GM19324 (cell line): ENCODE measurements around the gene RANBP17.

ENCODE experiments used
- ATAC-seq: cut with Tn5 transposase; IDR thresholded peaks from one replicate; pipeline ENCODE4 v1.9.1; 2021; ENCODE audit warnings: mild to moderate bottlenecking, moderate library complexity; ENCODE audit not compliant: unreplicated experiment, low FRiP score

RANBP17 gene

DNA sequence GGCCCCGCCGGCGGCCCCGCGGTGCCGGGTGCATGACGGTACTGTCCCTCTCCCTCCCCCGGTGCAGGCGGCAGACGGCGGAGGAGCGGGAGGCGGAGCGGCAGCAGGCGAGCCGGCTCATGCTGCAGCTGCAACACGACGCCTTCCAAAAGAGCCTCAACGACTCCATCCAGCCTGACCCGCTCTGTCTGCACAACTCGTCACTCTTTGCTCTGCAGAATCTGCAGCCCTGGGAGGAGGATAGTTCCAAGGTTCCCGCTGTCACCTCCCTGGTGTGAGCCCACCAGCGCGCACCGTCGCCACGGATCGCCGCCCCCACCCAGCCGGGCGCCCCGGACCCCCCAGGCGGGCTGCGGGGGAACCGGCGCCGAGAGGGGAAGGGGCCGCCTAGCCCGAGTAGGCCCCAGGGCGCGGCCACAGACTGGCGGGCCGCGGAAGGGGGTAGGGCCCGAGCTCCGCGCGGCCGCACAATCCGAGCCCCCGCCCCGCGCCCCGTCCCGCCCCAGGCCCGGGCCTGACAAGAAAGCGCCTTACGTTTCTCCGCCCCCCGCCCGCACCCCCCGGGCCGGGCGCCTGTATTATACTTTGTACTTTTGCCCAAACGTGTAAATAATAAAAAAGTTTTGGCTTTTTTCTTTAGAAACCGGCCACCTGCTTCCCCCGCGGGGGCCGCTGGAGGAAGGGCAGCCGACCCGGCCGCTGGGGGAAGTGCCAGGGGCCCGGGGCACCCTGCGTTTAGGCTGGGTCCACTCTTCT, 449.7 kb downstream of the RANBP17 start:
- no peak for ATAC-seq

DNA sequence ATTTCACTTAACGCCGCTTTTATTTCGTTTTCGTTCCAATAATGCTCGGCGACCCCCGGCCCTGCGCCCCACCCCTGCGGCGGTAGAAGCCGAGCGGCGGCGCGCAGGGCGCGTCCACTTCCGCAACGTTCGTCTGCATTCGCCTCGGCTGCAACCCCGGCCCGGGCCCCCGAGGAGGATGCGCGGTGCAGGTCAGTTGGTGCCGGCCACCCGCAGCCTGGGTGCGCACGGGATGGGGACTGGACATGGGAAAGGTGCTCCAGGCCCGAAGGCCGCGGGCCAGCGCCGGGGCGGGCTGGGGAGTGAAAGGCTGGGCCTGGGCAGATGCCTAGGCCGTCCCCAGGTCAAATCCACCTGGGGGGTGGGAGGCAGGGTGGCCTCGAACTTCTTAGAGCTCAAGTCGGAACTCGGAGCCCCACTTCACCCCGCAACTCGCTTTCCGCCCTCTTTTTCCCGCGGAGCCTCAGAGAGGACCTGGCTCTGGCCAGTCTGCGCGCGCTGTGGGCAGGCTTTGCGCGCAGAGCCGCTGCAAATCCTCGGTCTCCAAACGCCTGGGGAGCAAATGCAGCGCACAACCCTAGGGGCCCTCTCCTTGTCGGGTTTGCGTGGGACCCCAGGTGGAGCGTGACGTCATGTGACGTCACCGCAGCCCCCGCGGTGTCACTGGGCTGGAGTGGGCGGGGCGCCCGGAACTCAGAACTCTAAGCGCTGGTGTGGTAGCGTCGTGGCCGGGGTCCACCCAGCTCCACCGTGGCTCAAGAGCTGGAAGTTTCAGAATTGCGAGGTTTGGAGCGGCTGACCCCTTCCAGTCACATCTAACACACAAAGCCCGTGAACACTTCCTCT, 450.5 kb downstream of the RANBP17 start:
- ATAC-seq, result no peak

DNA sequence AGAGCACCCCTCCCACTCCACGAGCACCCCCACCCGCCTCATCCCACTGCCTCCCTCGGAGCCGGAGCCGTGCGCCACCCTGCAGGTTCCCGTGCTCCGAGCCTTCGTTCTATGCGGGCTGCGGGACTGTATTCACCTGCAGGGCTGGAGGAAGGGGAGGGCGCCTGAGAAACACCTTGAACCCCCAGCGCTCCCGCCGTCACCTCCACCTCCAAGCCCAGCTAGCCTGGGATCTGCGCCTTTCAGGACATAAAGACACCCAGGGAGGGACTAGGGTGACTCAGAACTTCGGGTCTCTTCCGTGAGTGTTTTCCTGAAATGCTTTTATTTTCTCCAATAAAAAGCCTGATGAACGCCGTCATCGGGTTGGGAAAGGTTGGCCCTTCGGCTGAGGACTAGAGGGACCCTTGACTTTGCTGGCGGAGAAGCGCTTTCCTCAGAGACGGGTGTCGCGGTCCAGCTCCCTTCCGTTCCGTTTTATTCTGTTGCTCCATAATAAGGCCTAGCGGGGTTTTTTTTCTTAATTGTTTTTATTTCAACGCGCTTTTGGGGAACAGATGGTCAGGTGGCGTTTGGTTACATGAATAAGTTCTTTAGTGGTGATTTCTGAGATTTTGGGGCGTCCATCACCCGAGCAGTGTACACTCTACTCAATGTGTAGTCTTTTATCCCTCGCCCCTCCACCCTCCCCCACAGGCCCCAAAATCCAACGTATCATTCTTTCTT, 451.8 kb downstream of the RANBP17 start:
- no peak for ATAC-seq

DNA sequence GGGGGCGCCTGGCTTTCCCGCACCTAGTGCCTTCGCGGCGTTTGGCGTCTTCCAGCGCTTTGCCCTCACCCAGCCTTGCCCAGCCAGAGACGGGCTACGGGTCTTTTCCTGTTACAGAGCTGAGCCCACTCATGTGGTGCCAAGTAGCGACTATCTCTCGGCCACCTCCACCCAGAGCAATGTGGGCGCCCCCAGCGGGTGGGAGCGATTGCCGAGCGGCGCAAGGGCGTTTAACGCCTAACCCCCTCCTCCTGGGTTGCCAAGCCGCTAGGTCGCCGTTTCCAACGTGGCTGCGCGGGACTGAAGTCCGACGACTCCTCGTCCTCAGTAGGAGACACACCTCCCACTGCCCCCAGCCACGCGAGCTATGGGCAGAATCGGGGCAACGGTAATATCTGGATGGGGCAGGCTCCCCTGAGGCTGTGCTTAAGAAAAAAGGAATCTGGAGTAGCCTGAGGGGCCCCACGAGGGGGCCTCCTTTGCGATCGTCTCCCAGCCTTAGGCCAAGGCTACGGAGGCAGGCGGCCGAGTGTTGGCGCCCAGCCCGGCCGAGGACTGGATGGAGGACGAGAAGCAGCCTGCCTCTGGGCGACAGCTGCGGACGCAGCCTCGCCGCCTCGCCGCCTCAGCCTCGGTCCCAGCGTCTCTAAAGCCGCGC, 453.0 kb downstream of the RANBP17 start:
- ATAC-seq, result no peak

DNA sequence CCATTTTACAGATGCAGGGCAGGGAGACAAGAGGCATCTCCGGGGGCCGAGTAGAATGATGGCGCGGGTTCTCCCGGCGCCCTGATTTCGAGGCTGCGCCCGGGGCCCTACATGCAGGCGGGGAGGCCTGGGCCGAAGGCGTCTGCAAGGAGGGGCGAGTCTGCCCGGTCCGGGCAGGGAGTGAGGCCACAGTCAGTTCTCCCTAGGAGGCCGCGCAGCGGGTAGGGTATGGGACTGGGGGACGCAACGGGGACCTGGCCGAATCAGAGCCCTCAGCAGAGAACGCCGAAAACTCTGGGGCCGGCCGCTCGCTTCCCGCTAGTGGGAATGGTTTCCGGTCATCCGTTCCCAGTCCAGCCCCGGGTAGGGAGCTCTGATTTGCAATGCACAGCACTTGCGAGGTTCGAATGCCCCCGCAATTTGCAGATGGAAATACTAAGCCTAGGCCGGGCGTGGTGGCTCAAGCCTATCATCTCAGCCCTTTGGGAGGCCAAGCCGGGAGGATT, 453.6 kb downstream of the RANBP17 start:
- ATAC-seq, result no peak

DNA sequence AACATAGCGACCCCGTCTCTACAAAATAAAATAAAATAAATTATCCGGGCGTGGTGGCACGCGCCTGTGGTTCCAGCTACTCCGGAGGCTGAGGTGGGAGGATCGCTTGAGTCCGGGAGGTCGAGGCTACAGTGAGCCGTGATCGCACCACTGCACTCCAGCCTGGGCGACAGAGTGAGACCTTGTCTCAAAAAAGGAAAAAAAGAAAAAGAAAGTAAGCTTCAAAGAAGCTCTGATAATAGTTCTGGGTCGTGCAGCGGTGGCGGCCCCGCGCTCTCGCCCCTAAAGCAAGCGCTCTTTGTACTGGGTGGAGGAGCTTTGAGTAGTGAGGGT, 454.1 kb downstream of the RANBP17 start:
- ATAC-seq, result no peak

DNA sequence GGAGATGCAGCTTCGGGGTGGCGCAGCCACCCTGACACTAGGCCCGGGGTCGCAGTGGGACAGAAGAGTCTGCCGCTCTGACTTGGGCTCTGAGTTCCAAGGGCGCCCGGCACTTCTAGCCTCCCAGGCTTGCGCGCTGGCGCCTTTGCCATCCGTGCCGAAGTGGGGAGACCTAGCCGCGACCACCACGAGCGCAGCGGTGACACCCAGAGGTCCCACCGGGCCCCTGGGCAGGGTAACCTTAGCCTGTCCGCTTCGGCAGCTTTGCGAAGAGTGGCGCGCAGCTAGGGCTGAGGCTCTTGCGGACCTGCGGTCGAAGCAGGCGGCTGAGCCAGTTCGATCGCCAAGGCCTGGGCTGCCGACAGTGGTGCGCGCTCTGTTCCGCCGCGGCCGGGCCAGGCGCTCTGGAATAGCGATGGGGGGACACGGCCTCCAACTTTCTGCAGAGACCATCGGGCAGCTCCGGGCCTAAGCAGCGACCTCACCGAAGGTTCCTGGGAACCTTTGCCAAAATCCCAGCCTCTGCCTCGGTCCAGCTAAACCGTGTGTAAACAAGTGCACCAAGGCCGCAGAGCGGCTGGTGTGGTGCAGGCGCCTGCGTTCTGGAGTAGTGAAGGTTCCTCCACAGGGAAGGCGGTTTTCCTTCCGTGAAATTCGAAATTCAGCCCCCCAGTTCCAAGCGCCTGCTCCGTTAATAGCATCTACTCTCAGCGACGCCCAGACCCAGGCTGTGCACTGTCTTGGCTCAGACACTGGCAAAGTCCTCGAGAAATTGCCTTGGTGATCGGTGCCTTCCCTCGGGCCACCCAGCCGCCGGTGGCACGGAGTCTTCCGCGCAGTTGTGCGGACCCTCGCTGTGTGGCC, 454.7 kb downstream of the RANBP17 start:
- ATAC-seq, result no peak

DNA sequence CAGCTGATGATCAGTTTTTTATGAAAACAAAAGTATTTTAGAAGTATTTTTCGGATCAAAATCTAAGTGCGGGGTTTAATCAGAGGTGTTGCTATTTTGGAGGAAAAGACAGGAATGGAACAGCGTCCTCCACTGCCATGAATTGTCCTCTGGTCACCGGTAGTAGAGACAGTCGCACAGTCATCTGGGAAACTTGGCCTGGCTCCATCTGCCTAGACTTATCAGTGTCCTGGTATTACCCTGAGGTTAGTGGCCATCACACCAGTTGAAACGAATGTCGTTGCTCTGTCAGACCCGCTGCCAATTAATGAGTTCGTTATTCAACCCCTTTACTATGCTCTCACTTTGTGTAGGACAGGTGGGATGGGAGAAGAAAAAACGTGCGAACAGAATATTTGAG, 455.4 kb downstream of the RANBP17 start:
- ATAC-seq, result no peak

DNA sequence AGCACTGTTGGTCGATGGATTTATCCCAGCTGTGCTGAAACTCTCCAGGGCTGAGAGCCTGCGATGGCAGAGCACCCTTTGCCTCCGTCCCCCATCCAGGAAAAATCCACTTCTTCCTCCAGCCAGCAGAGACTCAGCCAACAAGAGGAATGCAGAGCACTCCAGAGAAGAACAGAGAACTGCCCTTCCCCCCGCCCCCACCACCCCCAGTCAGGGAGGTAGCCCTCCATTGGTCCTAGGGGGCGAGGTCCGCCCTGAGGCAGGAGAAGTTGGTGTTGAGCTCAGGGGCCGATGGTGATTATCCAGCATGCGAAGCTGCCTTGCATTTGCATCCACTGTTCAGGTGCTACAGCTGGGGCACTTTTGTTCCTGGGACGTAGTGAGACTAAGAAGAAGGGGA, 456.2 kb downstream of the RANBP17 start:
- no peak for ATAC-seq

DNA sequence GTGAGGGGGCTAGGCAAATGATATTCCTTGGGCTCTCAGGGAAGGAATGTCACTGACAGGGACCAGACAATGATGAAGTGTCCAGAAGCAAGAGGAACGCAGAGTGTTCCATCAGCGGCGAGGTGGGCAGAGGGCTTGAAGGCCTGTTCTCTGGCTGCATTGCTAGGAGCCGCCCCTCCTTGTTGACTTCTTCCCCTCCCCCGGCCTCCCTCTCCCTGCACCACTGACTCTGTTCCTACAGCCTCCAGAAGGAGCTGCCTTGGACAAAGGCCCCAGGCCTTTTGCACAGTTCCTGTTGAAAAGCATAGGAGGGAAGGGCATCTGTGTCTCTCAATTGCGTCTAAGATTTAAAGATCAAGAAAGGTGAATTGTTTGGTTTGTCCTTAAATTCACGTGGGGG, 459.6 kb downstream of the RANBP17 start:
- no peak for ATAC-seq

DNA sequence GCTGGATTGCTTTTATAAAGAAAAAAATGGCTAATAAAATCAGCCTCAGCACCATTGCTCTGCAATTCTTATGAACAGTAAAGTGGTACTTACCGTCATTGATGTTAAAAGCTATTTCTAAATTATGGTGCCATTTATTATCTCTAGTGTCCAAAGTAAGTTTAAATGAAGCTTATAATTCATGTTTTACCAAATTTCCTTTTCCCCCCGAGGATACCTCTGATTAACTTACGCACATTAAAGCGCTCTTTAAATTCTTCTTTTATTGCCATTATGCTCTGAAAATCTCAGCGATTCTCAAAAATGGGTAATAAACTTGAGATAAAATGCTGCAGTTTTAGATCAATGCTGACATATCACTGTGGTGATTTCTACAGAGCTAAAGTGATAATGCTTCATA, 460.7 kb downstream of the RANBP17 start:
- no peak for ATAC-seq

DNA sequence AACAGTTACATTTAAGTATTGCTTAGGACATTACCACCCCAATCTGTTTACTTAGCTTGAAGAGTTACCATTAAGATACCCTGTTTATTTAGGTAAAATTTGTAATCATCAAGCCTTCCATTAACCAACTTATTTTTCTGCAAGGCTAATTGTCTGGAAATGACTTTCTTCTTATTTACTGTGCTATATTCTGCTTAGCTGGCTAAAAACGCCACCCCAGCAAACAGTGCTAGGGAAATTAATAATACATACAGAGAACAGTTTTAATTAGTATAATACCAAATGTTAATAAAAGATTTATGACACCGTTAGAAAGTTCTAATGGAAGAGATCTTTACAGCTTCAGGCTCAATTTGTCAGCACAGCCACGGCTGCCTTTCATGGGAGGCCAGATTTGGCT, 461.2 kb downstream of the RANBP17 start:
- ATAC-seq, result no peak

DNA sequence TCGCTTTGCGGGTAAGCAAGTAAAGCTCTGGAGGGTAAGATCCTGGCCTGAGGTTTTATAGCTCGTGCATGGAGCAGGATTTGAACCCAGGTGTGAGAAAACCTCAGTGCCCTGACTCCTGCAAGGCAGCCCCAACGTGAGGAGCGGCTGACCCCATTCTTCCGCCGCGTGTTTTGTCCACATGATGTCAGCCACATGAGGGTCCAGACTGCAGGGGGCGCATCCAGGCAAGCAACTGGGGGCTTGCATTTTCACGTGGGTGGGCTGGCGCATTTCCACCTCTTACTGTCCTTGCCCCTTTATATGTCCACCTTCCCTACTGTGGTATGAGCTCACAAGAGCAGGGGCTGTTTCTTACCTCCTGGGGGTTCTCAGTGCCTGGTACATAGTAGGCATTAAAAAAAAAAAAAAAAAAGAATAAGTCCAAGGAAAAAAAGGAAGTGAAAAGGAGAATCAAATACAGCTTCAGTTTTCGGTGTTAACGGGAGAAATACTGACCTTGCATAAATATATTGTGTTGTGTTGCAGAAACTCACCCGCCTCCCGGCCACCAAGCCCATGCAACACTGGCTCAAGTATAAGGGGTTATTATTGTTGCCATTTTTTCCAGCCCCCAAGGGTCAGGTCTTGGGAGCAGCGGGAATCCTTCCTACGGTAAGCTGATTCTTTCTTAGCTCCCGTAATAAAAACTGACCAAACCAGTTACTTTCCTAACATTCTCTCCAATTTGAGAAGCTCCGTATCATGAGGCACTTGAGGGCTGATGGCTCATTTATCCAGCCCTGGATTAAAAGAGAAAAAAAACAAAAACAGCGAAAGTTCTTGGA, 462.2 kb downstream of the RANBP17 start:
- no peak for ATAC-seq

DNA sequence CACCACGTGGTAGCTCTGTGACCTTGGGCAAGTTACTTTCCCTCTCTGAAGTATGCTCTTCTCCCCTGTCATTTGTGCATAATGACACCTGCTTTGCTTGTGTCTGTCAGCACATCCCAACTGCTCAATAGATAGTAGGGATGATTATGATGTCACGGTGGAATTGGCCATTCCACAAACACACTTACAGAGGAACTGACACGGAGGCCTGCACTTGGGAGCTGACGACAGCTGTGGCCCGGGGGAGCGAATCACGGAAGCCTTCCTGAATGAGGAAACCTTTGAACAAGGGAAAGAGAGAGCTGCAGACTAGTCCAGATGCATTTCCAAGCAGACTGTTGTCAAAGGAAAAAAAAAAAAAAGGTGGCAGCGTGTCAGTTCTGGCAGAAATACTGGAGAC, 468.2 kb downstream of the RANBP17 start:
- no peak for ATAC-seq

DNA sequence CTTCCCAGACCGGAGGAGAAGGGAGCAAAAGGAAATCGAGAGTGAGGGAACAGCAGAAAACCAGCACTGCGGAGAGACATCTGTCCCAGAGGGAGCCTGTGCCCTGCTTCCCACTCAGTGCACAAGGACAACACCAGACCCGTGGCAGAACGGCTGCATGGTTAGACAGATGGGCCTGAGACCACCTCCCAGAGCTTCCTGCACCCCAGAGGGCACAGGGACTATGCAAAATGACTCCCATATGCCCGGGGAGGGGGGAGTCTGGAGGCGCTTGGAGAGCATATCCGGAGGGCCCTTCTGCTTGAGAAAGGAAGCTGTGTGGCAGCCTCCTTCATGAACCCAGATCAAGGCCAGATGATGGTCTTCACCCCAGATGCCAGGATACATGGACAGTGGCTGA, 473.8 kb downstream of the RANBP17 start:
- no peak for ATAC-seq

DNA sequence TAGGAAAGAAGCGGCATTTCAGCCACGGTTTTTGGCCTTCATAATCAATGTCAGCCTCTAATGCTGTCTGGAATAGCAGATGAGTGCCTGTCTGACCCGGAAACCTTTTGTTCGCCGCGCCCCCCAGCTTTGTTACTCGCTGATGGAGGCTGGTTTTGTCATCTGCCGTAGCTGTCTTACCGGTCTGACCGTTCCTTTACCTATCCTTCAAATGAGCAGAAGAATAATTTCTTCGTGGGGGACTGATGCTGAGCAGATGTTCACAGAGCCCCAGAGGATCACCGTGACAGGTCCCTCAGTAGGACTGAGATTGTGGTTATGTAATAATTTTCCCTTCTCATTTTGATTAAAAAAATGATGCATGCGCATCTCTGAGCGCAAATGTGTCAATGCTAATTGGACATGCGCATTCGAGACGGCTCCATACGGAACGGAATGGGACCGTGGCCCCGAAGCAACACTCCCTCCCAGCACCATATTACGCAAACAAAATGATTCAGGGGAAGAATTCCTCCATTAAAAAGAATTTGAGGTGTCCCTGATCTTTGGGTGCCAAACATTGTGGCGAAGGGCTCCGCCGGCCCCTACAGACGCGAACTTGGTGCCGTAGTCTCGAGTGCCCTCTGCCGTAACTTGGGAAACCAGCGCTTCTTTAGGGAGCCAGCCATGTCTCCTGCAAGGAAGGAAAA, 474.8 kb downstream of the RANBP17 start:
- no peak for ATAC-seq

DNA sequence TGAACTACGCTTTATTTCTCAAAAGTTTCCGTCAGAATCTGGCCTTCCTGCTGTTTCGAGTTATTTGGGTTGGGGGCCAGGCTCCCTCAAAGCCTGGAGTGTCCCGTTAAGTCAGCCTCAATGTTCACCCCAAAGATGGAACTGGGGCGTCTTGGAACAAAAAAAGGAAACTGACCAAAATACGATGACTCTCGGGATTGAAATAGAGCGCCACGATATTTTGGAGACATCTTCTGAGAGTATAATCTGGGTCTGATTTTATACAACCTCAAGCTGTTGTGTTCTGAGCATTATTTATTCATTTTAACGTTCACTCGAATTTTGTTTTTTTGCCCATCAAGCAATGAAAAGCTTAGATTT, 475.4 kb downstream of the RANBP17 start:
- no peak for ATAC-seq

DNA sequence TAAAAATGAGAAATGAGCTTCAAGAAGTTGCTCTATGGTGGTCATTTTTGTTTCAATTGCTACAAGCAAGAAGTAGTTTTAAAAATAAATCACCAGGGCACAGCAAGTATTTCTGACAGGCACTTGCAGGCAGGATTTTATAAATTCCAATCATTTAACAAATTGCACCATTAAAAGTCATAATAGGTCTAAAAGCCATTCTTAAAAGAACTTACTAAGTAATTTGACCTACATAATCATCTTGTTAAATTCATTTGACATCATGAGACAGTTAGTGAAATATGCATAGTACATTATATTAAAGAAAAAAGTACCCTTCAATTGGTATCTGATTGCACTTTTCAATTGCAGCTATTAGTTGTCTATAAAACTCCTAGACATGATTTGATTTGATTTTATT, 478.2 kb downstream of the RANBP17 start:
- ATAC-seq, result no peak
